GM23338 (cell line): ENCODE data around the gene C3orf80. TPM values are rescaled to one million over a fixed set of nuclear protein-coding genes. Genes with fewer than 3 reads are reported as not detected.

Experiments used
- ATAC-seq: fragments of 200-7000 bp; cut with Tn5 transposase; 3 replicates; pipeline ENCODE4 v1.9.1; 2020
- DNase-seq: peaks from one replicate; pipeline ENCODE4 v3.0.0-alpha.2; 2015; ENCODE audit warnings: low spot score
- H2AFZ ChIP-seq: fragments of 200-600 bp; sonication (generic); 2 replicates; pipeline ENCODE4 v1.8.0; 2016; ENCODE audit warnings: antibody characterized with exemption, mild to moderate bottlenecking, moderate library complexity
- H3F3A ChIP-seq: fragments of 200-600 bp; sonication (generic); replicated peaks from 2 replicates; pipeline ENCODE4 v1.8.0; 2017; ENCODE audit warnings: antibody characterized with exemption, mixed run types, low read depth
- H3K27ac ChIP-seq: fragments of 200-600 bp; sonication (generic); 2 replicates; pipeline ENCODE4 v1.6.1; 2016; ENCODE audit warnings: low read depth
- H3K27me3 ChIP-seq: fragments of 200-600 bp; sonication (generic); 2 replicates; pipeline ENCODE4 v1.8.0; 2016; ENCODE audit warnings: mild to moderate bottlenecking, mixed run types, moderate library complexity; ENCODE audit not compliant: insufficient read depth
- H3K36me3 ChIP-seq: fragments of 200-600 bp; sonication (generic); 2 replicates; pipeline ENCODE4 v1.8.0; 2016; ENCODE audit warnings: mild to moderate bottlenecking; ENCODE audit not compliant: insufficient read depth
- H3K4me1 ChIP-seq: fragments of 200-600 bp; sonication (generic); 2 replicates; pipeline ENCODE4 v1.8.0; 2016; ENCODE audit warnings: mild to moderate bottlenecking, moderate library complexity; ENCODE audit not compliant: insufficient read depth
- H3K4me2 ChIP-seq: fragments of 200-600 bp; sonication (generic); 2 replicates; pipeline ENCODE4 v1.7.1; 2017; ENCODE audit warnings: mixed run types
- H3K4me3 ChIP-seq: fragments of 200-600 bp; sonication (generic); 2 replicates; pipeline ENCODE4 v1.6.1; 2016; ENCODE audit warnings: mixed run types
- H3K79me2 ChIP-seq: fragments of 200-600 bp; sonication (generic); replicated peaks from 2 replicates; pipeline ENCODE4 v1.8.0; 2017; ENCODE audit warnings: mild to moderate bottlenecking; ENCODE audit not compliant: insufficient read depth
- H3K9me2 ChIP-seq: fragments of 200-600 bp; sonication (generic); 2 replicates; pipeline ENCODE4 v1.8.0; 2017; ENCODE audit not compliant: insufficient read depth
- H4K20me1 ChIP-seq: fragments of 200-600 bp; sonication (generic); replicated peaks from 2 replicates; pipeline ENCODE4 v1.8.0; 2017; ENCODE audit warnings: mild to moderate bottlenecking; ENCODE audit not compliant: insufficient read depth
- H3K27ac Mint-ChIP-seq: 2 replicates; pipeline ENCODE4 v1.8.0; 2020; ENCODE audit warnings: inconsistent platforms, mild to moderate bottlenecking, moderate library complexity, mixed read lengths
- H3K27me3 Mint-ChIP-seq: 3 replicates; pipeline ENCODE4 v1.8.0; 2022; ENCODE audit warnings: low read depth, mild to moderate bottlenecking, moderate library complexity, mixed read lengths, inconsistent platforms; ENCODE audit not compliant: insufficient read depth, poor library complexity
- H3K36me3 Mint-ChIP-seq: 3 replicates; pipeline ENCODE4 v1.8.0; 2021; ENCODE audit warnings: low read depth, mild to moderate bottlenecking, inconsistent platforms, moderate library complexity, mixed read lengths
- H3K4me1 Mint-ChIP-seq: 3 replicates; pipeline ENCODE4 v1.8.0; 2020; ENCODE audit warnings: mild to moderate bottlenecking, inconsistent platforms, mixed read lengths
- H3K4me3 Mint-ChIP-seq: 3 replicates; pipeline ENCODE4 v1.8.0; 2021; ENCODE audit warnings: moderate library complexity, mild to moderate bottlenecking, inconsistent platforms, mixed read lengths
- H3K9me3 Mint-ChIP-seq: 3 replicates; pipeline ENCODE4 v1.8.0; 2020; ENCODE audit warnings: moderate library complexity, mild to moderate bottlenecking, inconsistent platforms, mixed read lengths
- CREB1 ChIP-seq: fragments of 250-450 bp; sonication (Bioruptor Pico); IDR thresholded peaks from 2 replicates; pipeline ENCODE4 v1.5.0; 2020; ENCODE audit warnings: low read depth, mild to moderate bottlenecking, moderate library complexity
- EZH2 ChIP-seq: fragments of 200-600 bp; sonication (generic); IDR thresholded peaks from one replicate; pipeline ENCODE4 v1.8.0; 2017; ENCODE audit warnings: antibody characterized with exemption, mild to moderate bottlenecking, low read depth; ENCODE audit not compliant: unreplicated experiment
- JUNB ChIP-seq: IDR thresholded peaks from one replicate; pipeline ENCODE4 v1.6.1; 2016; ENCODE audit warnings: antibody characterized with exemption; ENCODE audit not compliant: unreplicated experiment
- polyA plus RNA-seq: library from polyadenylated mRNA; unstranded; fragments of >200 nt; fragmentation: Nextera tagmentation; extraction: Ambion mirVana; gene quantifications from 2 replicates; pipeline ENCODE4 v1.2.1, GENCODE V29; 2016
- total RNA-seq: library from RNA; depleted of rRNA; stranded (reverse); fragments of >200 nt; shearing (Covaris generic); gene quantifications from 2 replicates; pipeline ENCODE4 v1.2.3, GENCODE V29; 2014
- TF ChIP-seq, protein P1 (sequence below): IDR thresholded peaks from one replicate; pipeline ENCODE4 v1.6.1; 2018; ENCODE audit warnings: antibody characterized with exemption; ENCODE audit not compliant: unreplicated experiment
- TF ChIP-seq, protein P2 (sequence below): fragments of 250-450 bp; sonication (Bioruptor Pico); IDR thresholded peaks from 2 replicates; pipeline ENCODE4 v1.5.0; 2020; ENCODE audit warnings: mild to moderate bottlenecking, moderate library complexity
- TF ChIP-seq, protein P3 (sequence below): IDR thresholded peaks from 2 replicates; pipeline ENCODE4 v1.6.1; 2016; ENCODE audit warnings: antibody characterized with exemption
- TF ChIP-seq, protein P4 (sequence below), 2 experiments: fragments of 200-600 bp in 1 of 2; sonication (generic) in 1 of 2; conservative IDR thresholded peaks; 2 replicates each; pipeline versions ENCODE4 v1.5.1 to v1.6.1; 2016 to 2017; ENCODE audit warnings: antibody characterized with exemption in 2 of 2, low read depth in 2 of 2, mild to moderate bottlenecking in 2 of 2, moderate library complexity in 1 of 2

The C3orf80 gene
- total and polyA plus RNA-seq, 2 experiments from 2014 or later: 0.57 to 3.0 TPM

DNA sequence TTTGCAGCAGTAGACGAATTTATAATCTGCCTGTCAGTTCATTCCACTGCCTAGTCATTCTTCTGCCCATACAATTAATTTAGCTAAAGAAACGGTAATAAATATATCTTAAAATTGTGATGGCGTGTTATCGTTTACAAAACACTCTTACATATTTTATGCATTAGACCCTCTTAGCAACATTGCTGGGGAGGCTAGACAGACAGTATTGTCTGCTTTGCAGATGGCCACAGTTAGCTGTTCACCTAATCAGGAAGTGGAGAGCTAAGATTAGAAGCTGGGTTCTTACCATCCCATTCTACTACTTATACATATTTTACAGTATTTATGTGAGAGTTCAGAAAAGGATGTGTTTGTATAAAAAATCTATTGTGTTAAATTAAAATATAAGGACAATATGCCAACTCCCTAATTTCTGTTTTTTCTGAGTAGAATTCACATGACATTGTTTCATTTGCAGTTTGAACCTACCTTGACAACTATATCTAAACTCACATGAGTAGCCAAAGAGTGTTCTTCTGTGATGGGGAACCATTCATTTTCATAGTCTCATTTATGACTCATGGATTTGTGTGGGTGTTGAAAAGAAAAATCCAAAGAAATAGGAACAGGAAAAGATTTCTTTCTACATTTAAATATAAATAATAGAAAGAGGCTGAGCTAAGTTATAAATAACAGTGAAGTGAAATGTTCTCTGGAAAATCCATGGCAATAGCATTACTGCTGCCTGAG, 41.7 kb upstream of the C3orf80 start (continued):
- TF ChIP-seq, protein P1, sequence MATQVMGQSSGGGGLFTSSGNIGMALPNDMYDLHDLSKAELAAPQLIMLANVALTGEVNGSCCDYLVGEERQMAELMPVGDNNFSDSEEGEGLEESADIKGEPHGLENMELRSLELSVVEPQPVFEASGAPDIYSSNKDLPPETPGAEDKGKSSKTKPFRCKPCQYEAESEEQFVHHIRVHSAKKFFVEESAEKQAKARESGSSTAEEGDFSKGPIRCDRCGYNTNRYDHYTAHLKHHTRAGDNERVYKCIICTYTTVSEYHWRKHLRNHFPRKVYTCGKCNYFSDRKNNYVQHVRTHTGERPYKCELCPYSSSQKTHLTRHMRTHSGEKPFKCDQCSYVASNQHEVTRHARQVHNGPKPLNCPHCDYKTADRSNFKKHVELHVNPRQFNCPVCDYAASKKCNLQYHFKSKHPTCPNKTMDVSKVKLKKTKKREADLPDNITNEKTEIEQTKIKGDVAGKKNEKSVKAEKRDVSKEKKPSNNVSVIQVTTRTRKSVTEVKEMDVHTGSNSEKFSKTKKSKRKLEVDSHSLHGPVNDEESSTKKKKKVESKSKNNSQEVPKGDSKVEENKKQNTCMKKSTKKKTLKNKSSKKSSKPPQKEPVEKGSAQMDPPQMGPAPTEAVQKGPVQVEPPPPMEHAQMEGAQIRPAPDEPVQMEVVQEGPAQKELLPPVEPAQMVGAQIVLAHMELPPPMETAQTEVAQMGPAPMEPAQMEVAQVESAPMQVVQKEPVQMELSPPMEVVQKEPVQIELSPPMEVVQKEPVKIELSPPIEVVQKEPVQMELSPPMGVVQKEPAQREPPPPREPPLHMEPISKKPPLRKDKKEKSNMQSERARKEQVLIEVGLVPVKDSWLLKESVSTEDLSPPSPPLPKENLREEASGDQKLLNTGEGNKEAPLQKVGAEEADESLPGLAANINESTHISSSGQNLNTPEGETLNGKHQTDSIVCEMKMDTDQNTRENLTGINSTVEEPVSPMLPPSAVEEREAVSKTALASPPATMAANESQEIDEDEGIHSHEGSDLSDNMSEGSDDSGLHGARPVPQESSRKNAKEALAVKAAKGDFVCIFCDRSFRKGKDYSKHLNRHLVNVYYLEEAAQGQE: no peak

DNA sequence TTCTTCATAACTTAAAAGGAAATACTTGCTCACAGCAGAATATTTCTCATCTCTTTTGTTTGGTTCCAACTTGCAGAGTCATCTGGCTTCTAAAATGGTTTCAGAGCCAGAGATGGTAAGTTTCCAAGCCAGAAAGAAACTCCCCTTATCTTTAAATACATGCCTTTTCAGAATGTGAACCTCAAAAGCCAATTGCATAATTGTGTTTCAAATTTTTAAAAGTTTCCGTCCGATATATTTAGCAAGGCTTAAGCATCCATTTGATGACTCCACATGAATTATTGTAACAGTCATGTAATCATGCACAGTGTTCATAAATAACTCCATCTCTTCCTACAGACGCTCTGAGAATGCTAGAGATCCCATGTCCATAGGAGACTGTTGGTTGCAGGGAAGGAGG, 40.6 kb upstream of the C3orf80 start:
- no peaks in the 10 kb centered on the region for H3F3A ChIP-seq
- Mint-ChIP-seq H3K9me3 (no peaks in the 10 kb centered on the region), H3K4me1 (peaks cover 9% of the 10 kb centered on the region; the same call in 2 of the 3 replicates), H3K4me3 (no peak overlapping the region), H3K36me3 (no peaks in the 10 kb centered on the region), H3K27me3 (no peaks in the 10 kb centered on the region), H3K27ac (no peak overlapping the region)
- no peak overlapping the region for H2AFZ ChIP-seq
- no peaks in the 10 kb centered on the region for H3K4me1 ChIP-seq
- ATAC-seq (no peak), DNase-seq (no peak)
- no peaks in the 10 kb centered on the region for H3K36me3 ChIP-seq
- H3K27ac ChIP-seq: no peak overlapping the region
- no peak overlapping the region for H3K4me2 ChIP-seq
- H3K79me2 ChIP-seq: no peaks in the 10 kb centered on the region
- peaks cover 16% of the 10 kb centered on the region for H3K9me2 ChIP-seq
- no peak overlapping the region for H3K4me3 ChIP-seq
- no peaks in the 10 kb centered on the region for H3K27me3 ChIP-seq
- H4K20me1 ChIP-seq: no peaks in the 10 kb centered on the region
- TF ChIP-seq CREB1 (CRISPR knock-in tag) (no peak), JUNB (no peak), EZH2 (no peak)
- TF ChIP-seq, protein P2, sequence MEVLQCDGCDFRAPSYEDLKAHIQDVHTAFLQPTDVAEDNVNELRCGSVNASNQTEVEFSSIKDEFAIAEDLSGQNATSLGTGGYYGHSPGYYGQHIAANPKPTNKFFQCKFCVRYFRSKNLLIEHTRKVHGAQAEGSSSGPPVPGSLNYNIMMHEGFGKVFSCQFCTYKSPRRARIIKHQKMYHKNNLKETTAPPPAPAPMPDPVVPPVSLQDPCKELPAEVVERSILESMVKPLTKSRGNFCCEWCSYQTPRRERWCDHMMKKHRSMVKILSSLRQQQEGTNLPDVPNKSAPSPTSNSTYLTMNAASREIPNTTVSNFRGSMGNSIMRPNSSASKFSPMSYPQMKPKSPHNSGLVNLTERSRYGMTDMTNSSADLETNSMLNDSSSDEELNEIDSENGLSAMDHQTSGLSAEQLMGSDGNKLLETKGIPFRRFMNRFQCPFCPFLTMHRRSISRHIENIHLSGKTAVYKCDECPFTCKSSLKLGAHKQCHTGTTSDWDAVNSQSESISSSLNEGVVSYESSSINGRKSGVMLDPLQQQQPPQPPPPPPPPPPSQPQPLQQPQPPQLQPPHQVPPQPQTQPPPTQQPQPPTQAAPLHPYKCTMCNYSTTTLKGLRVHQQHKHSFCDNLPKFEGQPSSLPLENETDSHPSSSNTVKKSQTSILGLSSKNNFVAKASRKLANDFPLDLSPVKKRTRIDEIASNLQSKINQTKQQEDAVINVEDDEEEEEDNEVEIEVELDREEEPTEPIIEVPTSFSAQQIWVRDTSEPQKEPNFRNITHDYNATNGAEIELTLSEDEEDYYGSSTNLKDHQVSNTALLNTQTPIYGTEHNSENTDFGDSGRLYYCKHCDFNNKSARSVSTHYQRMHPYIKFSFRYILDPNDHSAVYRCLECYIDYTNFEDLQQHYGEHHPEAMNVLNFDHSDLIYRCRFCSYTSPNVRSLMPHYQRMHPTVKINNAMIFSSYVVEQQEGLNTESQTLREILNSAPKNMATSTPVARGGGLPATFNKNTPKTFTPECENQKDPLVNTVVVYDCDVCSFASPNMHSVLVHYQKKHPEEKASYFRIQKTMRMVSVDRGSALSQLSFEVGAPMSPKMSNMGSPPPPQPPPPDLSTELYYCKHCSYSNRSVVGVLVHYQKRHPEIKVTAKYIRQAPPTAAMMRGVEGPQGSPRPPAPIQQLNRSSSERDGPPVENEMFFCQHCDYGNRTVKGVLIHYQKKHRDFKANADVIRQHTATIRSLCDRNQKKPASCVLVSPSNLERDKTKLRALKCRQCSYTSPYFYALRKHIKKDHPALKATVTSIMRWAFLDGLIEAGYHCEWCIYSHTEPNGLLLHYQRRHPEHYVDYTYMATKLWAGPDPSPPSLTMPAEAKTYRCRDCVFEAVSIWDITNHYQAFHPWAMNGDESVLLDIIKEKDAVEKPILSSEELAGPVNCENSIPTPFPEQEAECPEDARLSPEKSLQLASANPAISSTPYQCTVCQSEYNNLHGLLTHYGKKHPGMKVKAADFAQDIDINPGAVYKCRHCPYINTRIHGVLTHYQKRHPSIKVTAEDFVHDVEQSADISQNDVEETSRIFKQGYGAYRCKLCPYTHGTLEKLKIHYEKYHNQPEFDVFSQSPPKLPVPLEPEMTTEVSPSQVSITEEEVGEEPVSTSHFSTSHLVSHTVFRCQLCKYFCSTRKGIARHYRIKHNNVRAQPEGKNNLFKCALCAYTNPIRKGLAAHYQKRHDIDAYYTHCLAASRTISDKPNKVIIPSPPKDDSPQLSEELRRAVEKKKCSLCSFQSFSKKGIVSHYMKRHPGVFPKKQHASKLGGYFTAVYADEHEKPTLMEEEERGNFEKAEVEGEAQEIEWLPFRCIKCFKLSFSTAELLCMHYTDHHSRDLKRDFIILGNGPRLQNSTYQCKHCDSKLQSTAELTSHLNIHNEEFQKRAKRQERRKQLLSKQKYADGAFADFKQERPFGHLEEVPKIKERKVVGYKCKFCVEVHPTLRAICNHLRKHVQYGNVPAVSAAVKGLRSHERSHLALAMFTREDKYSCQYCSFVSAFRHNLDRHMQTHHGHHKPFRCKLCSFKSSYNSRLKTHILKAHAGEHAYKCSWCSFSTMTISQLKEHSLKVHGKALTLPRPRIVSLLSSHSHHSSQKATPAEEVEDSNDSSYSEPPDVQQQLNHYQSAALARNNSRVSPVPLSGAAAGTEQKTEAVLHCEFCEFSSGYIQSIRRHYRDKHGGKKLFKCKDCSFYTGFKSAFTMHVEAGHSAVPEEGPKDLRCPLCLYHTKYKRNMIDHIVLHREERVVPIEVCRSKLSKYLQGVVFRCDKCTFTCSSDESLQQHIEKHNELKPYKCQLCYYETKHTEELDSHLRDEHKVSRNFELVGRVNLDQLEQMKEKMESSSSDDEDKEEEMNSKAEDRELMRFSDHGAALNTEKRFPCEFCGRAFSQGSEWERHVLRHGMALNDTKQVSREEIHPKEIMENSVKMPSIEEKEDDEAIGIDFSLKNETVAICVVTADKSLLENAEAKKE: no peak
- TF ChIP-seq, protein P3, sequence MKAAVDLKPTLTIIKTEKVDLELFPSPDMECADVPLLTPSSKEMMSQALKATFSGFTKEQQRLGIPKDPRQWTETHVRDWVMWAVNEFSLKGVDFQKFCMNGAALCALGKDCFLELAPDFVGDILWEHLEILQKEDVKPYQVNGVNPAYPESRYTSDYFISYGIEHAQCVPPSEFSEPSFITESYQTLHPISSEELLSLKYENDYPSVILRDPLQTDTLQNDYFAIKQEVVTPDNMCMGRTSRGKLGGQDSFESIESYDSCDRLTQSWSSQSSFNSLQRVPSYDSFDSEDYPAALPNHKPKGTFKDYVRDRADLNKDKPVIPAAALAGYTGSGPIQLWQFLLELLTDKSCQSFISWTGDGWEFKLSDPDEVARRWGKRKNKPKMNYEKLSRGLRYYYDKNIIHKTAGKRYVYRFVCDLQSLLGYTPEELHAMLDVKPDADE: no peak
- TF ChIP-seq, protein P4, sequence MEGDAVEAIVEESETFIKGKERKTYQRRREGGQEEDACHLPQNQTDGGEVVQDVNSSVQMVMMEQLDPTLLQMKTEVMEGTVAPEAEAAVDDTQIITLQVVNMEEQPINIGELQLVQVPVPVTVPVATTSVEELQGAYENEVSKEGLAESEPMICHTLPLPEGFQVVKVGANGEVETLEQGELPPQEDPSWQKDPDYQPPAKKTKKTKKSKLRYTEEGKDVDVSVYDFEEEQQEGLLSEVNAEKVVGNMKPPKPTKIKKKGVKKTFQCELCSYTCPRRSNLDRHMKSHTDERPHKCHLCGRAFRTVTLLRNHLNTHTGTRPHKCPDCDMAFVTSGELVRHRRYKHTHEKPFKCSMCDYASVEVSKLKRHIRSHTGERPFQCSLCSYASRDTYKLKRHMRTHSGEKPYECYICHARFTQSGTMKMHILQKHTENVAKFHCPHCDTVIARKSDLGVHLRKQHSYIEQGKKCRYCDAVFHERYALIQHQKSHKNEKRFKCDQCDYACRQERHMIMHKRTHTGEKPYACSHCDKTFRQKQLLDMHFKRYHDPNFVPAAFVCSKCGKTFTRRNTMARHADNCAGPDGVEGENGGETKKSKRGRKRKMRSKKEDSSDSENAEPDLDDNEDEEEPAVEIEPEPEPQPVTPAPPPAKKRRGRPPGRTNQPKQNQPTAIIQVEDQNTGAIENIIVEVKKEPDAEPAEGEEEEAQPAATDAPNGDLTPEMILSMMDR (conservative IDR thresholded peaks at IDR 0.05; ENCODE audit: low read depth in 2 of 2): no peak
- TF ChIP-seq, protein P1: no peak
